ENCODE measurements around the gene TWIST2.

The TWIST2 gene

DNA sequence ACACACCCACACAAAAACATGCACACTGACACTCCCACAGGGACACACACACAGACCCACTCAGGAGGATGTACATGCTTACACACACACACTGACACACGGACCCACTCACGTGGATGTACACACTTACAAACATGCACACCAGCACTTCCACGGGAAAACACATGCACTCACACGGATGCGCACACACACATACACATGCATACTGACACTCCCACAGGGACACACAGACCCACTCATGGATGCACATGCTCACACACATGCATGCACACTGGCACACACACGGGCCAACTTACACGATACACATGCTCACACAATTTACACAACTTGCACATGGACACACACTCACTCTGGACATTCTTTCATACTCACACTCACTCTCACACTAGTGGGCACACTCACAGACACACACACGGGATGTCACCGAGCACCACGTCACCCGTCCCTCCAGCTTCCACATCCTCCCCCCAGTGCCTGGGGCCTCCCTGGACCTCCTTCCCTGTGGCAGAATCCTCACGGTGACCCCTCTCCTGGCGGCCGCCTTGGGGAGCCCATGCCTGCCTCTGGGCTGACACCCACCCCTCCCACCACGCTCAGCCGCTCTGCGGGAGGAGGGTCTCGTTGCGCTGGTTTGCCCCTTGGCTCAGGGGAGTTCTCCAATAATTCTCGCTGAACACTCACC, 58.5 kb downstream of the TWIST2 start:
- DNase-seq, result no peak

DNA sequence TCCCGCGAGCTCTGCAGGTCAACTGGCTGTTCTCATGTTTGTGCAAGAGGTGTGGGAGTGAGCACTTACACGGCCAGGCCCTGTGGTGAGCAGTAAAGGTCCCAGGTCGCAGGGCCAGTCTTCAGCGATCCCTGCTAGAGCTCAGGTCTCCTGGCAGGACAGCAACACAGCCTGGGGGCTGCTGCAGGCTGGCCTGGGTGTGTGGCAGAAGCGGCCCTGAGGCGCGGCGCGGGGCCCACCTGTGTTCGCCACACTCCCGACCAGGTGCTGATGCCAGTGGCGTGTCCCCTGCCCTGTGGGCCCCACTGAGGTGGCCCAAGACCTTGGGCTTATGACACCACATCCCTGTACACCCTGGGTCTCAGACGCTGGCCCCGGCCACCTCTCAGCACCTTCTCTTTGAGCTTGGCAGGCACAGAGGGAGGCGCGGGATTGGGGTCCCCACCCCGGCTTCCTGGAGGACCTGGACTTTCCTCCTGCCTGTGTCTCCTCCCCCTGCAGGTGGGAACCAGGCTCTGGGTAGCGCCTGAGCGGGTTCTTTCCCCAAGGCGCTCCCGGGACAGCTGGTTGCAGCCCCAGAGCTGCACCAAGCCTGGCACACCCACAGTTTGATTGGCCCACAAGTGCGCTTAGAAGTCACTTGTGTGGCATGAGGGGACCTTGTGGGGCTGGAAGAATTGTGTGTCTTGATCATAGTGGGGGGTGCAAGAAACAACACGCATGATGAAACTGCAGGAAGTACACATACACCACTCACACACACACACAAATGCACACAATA, 59.2 kb downstream of the TWIST2 start:
- DNase-seq, result no peak

DNA sequence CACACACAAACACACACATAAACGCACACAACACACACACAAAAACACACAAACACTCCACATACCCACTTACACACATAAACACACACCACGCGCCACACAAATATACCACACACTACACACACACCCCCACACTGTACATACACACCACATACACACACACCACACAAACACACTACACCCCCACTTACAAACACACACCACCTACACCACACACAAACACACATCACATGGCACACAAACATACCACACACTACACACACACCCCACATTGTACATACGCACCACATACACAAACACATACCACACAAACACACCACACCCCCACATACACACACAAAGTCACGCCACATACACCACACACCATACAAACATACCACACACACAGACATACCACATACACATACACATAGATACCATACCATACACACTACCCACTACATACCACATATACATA, 59.9 kb downstream of the TWIST2 start:
- DNase-seq, result no peak

DNA sequence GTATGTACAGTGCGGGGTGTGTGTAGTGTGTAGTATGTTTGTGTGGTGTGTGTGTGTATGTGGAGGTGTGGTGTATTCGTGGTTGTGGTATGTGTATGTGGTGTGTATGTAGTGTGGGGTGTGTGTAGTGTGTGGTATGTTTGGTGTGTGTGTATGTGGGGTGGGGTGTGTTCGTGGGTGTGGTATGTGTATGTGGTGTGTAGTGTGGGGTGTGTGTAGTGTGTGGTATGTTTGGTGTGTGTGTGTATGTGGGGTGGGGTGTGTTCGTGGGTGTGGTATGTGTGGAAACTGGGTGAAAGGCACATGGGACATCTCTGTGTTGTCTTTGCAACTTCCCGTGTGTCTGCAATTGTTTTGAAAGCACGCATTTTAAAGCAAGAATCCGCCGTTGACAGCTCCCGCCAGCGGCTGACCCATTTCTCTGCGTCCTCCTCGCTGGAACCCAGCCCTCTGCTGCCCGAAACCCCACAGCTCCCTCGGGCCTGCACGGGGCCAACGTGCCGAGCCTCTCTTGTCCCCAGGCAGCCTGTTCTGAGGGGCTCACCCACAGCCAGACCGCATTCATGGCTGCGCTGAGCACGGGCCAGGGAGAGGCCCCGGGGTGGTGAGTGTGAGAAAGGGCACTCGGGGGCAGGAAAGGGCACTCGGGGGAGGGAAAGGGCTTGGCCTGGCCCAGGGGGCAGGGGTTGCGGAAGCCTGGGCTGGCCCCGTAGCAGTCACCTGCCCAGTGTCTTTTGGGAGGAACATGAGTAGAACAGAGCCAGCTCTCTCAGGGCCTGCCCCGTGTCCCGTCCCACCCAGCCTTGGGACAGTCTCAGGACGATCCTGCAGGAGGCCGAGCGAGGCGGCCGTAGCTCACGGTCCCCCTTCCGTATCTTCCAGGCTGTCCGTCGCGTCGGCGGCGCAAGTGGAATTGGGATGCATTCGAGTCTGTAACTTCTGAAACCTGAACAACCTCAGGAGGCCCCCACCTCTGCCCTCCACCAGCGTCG, 61.4 kb downstream of the TWIST2 start:
- DNase-seq, result no peak

DNA sequence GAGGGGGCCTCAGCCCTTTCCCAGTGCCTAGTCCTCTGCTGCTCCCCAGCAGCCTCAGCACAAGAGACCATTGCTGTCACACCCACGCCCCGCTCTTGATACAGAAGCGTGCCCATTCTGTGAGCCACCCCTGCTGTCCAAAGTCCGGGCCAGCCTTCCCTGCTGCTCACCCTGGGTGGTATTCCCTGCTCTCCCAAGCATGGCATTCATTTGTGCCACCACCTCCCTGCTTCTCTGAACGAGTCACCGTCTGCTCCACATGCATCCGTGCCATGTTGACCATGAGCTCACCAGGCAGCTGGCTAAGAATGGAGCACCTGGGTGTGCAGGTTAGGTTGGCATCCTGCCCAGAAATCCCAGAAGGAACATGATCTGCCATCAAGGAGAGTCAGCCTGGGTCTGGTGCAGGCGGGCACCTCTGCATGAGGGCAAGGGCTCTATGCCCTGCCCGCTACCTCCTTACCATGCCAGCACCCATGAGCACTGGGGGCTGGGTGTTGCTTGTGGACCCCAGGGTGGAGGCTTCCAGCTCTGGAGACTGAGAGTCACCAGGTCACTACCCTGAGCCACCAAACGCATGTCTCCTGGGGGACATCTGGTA, 63.0 kb downstream of the TWIST2 start:
- DNase-seq, result no peak

DNA sequence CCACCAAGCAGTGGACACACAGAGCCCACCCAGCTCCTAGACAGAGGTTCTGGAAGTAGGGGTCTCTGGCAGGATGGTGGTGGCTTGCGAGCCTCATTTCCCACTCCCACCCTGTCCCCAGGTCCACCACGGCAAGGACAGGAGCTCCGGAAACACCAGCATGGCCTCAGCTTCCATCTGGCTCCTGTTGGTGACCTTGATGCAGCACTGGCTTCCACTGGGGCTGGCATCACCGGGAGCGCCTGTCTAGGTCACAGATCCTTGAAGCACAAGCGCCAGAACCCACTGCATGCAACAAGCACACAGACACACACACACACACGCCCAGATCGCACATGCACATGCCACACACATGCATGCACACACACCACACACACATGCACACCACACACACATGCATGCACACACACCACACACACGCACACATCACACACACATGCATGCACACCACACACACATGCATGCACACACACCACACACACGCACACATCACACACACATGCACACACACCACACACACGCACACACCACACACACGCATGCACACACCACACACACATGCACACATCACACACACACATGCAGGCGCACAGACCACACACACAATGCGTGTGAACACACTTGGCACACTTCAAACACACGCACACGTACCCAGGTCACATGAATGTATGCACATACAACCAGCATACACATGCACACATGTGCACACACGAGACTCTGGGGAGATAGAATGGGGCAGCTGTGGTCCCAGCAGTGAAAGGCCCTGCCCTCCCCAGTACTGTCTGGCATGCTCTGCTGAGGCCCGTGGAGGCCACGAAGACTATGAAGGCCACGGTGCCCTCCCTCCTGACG, 63.7 kb downstream of the TWIST2 start:
- no peak for DNase-seq

DNA sequence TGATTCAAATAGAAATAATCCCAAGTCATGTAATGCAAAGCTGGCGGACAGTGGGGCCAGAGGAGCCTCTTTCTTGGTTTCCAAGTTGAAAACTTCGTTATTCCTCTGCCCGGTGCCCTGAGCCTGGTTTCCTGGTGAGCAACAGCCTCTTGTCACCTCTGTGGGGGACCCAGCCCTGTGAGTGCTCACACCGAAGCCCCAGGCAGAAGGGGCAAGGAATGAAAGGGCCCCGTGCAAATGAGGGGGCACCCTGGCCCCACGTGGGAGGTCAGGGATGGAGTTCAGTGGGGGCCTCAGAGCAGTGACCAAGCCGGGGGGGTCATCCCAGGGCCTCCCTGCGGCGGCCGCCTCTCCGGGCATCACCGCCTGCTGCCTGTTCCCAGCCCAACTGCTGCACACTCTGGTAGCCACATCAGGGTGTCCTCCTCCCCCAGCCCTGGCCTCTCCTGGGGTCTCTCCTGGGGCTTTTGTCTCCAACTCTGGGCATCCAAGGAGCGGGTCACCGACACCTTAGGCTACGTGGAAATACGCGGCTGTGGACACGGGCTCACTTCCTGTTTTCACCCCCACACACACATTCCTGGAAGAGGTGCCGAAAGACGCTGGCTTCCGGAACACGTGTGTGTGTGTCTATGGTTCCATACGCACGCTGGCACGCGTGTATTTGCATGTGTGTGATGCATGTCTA, 64.5 kb downstream of the TWIST2 start:
- DNase-seq, result no peak

DNA sequence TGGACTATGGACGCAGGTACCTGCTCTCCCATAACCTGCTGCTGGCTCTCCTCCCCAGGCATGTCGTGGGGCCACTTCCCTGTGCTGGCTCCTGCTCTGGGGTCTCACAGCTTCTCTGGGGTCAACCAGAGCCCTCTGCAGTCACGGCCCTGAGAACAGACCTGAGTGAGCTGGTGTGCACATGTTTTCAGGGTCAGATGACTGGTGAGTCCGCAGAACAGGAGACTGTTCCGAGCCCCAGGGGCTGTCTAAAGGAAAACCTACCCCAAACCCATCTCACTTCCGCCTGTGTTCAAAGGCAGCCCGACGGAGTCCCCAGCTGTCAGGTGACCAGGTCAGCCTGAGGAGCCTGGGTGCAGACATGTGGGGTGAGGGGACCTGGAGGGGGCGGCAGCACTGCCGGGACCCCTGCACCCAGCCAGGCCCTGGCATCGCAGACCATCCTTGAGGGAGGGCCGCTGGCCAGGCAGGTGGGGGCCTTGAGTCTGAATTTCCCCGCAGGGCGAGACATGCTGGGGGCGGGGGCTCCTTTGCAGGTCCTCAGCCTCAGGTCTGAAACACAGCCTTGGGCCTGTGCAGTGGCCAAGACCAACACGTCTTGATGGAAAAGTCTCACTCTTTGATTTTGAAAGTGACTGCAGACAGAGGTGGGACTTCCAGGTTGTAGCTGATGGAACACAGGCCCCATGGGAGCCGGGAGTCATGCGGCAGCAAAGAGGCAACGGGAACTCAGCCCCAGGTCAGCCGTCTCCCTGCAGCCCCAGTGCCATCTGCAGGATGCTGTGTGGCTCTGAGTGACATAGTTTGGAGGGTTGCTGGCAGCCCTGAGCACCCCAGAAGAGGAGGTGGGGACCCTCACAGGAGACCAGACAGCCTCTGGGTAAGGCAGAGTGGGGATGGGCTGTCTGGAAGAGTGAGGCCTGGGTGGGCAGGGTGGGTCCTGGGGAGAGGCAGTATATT, 65.3 kb downstream of the TWIST2 start:
- DNase-seq, result no peak

DNA sequence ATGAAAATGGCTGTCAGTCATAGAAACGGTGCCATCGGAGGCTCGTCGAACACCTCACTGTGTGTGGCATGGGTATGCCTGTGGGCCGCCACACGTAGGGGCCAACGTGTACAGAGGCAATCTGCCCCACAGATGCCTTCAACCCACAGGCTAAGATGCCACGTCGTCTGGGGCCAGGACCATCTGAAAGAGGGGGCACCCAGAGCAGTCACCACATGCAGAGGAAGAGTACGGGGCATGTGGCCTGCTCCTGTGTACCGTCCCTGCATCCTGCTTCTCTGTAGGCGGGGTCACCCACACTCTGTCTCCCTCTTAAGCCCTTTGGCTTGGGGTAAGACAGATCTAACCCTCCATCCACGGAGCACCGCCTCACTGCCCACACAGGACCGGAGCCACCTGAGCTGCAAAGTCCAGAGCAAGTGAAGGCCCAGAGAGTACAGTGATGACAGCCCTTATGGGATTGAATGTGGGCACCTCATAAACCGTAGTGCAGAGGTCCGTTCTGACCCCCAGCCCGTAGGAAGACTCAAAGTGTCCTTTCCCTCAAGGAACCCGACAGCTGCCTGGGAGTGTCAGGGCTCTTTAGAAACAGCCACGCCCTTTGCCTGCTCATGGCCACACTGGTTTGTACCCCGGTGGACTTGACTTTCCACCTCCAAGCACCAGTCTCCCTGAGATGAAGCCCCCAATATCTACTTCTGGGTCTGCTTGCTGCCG, 66.2 kb downstream of the TWIST2 start:
- no peak for DNase-seq

DNA sequence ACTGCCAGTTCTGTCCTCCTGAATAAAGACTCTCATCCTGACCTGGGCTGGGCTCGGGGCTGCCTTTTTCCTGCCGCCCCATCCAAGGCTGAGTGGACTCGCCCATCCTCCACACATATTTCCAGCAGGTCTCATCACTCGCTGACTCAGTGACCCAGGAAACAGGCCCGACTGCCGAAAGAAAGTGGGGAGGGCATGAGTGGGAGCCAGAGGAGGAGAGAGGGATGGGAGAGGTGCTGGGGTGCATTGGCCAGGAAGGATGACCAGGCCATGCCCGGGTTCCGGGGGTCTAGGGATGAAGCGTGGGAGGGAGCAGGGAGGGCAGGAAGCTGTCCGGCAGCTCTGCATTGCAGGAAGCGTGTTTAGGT, 66.7 kb downstream of the TWIST2 start:
- no peak for DNase-seq

DNA sequence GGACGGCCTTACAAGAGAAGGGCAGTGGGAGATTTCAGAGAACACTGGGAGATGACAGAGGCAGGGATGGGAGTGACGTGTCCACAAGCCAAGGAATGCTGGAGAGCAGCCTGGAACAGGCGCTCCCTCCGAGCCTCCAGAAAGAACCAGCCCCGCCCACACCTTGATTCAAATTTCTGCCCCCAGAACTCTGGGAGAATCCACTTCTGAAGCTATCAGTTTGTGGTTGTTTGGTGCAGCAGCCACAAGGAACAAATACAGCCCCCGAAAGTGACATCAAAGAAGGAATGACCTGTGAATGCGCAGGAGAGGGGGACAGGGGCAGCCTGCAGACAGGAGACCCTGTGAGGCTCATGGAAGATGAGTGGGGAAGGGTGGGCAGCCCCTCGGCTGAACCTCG, 67.3 kb downstream of the TWIST2 start:
- no peak for DNase-seq

DNA sequence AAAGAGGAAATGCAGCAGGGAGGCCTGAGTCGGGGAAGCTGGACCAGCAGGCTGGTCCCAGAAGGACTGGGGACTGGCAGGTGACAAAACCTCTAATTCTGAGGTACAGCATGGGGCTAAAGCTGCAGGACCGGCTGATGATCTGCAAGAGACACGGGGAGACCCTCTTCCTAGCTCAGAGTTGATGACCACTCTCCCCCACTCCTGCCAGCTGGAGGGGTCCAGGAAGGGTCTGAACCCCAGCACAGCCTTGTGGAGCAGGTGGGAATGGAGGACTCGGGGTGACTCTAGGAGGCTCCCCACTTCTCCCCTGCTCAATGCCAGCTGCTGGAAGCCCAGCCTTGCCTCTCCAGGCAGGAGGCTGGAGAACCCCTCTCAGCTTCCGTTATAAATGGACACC, 67.7 kb downstream of the TWIST2 start:
- no peak for DNase-seq

DNA sequence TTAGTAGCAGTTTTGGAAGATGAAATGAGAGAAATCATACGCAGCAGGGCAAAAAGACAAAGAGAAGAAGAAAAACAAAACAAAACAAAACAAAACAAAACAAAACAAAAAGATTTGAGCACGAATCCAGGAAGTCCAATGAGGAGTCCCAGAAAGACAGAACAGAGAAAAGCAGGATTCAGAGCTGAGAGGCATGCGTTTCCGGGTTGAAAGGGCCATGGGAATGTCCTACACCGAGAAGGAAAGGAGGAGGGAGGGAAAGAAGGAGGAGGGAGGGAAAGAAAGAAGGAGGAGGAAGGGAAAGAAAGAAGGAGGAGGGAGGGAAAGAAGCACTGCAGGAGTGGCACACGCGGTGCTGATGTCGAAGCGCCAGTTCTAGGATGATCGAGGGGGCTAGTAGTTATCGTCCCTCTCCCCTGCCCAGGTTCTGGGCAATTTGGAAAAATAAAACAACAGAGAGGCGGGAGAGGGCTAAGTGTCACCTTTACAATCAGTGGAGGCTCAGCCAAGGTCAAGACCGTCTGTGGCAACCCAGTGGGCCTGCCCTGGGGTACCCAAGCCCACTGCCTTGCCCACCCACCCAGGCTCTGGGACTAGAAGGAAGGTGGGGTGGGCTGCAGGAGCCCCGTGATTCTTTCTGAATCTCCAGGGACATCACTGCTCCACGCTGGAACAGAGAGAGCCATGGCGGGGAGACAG, 68.4 kb downstream of the TWIST2 start:
- DNase-seq, result no peak

DNA sequence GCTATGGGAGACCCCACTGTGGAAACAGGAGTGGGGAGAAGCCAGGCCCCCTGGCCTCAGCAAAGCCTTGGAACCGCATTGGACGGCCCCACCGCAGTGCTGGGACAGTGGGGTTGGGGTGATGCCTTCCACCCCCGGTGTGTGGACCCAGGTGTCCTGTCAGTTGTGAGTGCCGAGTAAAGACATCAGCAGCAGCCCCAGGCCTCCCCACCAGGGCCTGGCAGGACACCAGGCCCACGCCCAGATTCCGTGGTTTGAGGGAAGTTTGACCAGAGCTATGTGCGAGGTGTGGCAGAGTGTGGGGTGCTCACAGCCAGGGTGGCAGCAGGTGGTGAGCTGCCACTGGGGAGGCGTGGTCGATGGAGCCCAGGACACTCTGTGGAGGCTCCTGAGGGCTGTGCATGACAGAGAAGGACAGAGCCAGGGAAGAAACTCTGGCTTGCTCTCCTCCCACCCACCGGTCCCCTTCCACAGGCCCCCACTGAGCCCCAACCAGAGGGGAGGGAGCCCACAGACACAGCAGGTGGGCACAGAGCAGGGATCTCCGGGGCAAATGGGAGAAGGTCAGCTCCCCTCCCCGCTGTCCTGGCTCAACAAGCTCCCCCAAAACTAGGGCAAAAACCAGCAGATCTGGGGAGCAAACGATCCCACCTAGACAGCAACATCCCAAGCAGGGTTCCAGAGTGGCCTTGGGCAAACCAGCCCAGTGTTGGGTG, 69.1 kb downstream of the TWIST2 start:
- DNase-seq, result no peak

DNA sequence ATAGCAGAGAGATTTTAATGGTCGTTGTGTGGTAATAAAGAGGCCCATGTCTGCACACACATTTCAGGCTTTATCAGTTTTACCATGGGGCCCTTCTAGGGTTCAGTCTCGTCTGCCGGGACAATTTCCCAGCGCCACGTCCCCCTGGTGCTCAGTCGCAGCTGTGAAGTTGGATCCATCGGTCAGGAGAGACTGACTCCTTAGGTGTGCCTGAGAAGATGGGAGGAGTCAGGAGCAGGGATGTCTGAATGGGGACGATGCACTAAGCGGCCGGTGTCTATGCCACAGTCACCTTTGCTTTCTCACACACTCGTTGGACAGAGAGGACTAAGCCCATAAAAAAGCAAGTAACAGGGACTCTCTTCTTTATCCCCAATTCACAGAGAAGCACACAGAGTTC, 71.4 kb downstream of the TWIST2 start:
- DNase-seq, result no peak

DNA sequence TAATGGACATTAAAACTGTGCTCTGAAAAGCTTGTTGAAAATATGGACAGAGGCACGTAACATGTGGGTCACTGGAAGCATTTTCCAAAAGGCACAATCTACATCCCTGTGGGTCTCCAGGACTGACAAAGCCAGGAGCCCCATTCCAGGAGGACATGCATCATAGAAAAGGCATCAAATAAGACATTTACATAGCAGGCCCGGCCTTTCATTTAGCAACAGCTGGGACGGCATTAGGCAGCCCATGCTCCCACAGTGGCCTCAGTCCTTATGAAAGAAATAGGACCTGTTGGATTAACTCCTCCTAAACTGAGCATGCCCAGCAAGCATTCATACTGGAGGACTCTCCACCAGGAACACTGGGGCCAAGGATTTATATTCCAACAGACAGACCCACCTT, 72.2 kb downstream of the TWIST2 start:
- DNase-seq, result no peak

DNA sequence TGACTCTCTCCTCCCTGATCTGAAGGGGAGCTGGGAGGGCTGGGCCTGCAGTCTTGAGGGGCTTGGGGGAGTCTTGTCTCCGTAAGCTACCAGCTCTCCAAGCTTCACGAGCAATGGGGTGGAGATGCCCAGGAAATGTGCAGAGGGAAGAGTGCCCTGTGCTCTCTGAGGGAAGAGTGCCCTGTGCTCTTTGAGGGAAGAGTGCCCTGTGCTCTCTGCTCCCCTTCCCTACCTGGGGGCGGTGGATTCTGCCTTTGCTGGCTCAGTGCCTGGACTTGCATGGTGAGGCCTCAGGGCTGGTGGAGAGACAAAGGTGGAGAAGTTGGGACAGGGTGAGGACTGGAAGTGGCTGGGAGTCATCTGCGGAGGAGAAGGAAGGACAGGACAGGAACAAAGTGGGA, 72.7 kb downstream of the TWIST2 start:
- no peak for DNase-seq

DNA sequence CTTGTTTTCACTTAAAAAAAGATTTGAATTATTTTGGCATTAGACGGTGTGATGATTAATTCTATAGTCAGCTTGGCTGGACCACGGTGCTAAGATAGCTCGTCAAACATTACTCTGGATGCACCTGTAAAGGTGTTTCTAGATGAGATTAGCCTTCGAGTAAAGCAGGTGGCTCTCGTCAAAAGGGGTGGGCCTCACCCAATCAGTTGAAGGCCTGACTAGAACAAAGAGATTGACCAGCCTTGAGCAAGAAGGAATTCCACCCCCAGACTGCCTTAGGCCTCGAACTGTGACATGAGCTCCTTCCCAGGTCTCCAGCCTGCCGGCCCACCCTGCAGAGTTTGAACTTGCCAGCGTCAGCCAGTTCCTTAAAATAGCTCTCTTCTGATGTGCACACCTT, 73.4 kb downstream of the TWIST2 start:
- DNase-seq, result no peak

All from hippocampal formation (tissue), 2 donors.